ENCODE measurements around the gene NMS.

NMS gene

GRCh38 chr2:100529176-100529575 is 58.9 kb downstream of the NMS start:
- no peak for DNase-seq
- Histone ChIP-seq H3K9me3 (no peaks in the 10 kb centered on the region), H3K27me3 (no peaks in the 10 kb centered on the region), H3K36me3 (no peaks in the 10 kb centered on the region), H3K4me1 (no peaks in the 10 kb centered on the region), H3K4me3 (ENCODE audit: low read depth, low read length) (no peak overlapping the region)
- no peak for TF ChIP-seq CTCF (IDR thresholded peaks at IDR 0.05; ENCODE audit: low read depth, low read length)

GRCh38 chr2:100529900-100530299 is 59.6 kb downstream of the NMS start:
- TF ChIP-seq CTCF (IDR thresholded peaks at IDR 0.05; ENCODE audit: low read depth, low read length) = no peak
- H3K4me1 ChIP-seq = no peaks in the 10 kb centered on the region
- no peak overlapping the region for H3K4me3 ChIP-seq (ENCODE audit: low read depth, low read length)
- DNase-seq = no peak
- H3K27me3 ChIP-seq = no peaks in the 10 kb centered on the region
- no peaks in the 10 kb centered on the region for H3K9me3 ChIP-seq
- H3K36me3 ChIP-seq = no peaks in the 10 kb centered on the region

All from BE2C (cell line).